ENCODE data around the gene AP2A1.
A peak's percentile ranks its signal among the peaks of the same experiment; 100 is the strongest.

Gene AP2A1

DNA sequence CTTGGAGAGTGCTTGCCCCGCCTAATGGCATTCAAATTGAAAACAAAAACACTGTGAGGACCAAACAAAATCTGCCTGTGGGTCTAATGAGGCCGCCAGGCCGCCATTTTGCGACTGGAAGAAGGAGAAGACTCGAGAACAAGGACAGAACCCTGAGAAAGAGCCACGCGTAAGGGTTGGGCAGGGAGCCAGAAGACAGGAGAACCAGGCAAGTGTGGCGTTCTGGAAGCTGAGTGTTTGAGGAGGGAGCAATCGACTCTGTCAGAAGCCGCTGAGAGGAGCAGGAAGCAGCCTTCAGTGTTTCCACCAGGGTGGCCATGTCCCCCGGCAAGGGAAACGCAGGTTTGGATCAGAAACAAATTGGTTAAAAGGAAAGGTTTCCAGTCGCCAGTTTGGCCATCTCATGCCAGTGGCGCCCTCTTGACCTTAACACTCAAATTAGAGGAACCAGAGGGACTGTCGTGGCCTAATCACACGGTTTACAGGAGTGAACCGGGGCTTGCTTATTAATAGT, 74.0 kb downstream of the AP2A1 start:
- no peak overlapping the region for H3K4me3 ChIP-seq (replicated peaks; ENCODE audit: low read depth, low read length)
- no peak for DNase-seq (ENCODE audit: extremely low read depth, low read depth)
- TF ChIP-seq, protein P1, sequence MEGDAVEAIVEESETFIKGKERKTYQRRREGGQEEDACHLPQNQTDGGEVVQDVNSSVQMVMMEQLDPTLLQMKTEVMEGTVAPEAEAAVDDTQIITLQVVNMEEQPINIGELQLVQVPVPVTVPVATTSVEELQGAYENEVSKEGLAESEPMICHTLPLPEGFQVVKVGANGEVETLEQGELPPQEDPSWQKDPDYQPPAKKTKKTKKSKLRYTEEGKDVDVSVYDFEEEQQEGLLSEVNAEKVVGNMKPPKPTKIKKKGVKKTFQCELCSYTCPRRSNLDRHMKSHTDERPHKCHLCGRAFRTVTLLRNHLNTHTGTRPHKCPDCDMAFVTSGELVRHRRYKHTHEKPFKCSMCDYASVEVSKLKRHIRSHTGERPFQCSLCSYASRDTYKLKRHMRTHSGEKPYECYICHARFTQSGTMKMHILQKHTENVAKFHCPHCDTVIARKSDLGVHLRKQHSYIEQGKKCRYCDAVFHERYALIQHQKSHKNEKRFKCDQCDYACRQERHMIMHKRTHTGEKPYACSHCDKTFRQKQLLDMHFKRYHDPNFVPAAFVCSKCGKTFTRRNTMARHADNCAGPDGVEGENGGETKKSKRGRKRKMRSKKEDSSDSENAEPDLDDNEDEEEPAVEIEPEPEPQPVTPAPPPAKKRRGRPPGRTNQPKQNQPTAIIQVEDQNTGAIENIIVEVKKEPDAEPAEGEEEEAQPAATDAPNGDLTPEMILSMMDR (IDR thresholded peaks at IDR 0.05; ENCODE audit: low read depth, low read length, missing control alignments), result no peak

DNA sequence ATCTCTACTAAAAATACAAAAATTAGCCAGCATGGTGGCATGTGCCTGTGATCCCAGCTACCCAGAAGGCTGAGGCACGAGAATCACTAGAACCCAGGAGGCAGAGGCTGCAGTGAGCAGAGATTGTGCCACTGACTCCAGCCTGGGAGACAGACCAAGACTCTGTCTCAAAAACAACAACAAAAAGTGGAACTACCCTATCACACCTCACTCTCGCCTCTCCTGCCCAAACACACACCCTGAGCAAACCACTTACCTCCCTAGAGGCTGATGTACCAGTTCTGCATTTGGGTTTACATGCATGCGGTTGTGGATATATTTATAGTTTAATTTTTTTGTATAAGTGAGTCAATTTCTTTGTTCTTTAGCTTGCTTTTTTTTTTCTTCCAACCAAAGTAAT, 76.5 kb downstream of the AP2A1 start:
- no peak for DNase-seq (ENCODE audit: extremely low read depth, low read depth)
- no peak overlapping the region for H3K4me3 ChIP-seq (replicated peaks; ENCODE audit: low read depth, low read length)
- TF ChIP-seq, protein P1 (IDR thresholded peaks at IDR 0.05; ENCODE audit: low read depth, low read length, missing control alignments), result no peak

DNA sequence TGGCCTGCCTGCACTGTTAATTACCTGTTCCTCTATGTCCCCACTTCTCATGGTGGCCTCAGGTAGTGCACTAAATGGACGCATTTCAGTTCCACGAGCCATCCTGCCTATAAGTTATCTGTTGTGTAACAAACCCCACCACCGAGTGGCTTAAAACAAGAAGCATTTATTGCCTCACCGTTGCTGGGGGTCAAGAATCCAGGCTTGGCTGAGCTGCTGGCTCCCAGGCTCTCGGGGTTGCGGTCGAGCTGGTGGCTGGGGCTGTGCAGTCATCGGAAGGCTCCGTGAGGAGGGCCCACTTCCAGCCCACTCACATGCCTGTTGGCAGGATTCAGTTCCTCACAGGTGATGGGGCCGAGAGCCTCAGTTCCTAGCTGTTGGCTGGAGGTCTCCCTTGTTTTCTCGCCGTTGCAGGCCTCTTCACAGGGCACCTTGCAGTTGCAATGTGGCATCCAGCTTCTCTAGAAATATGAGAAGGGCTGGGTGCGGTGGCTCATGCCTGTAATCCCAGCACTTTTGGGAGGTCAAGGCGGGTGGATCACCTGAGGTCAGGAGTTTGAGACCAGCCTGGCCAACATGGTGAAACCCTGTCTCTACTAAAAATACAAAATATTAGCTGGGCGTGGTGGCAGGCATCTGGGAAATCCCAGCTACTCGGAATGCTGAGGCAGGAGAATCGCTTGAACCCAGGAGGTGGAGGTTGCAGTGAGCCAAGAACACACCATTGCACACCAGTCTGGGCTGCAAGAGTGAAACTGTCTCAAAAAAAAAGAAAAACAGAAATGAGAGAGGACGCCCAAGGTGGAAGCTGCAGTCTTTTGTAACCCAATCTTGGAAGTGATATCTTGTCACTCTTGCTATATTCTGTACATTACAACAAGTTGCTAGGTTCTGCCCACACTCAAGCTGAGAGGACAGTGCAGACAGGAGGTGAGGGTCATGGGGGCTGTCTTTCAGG, 77.6 kb downstream of the AP2A1 start:
- TF ChIP-seq, protein P1 (IDR thresholded peaks at IDR 0.05; ENCODE audit: low read depth, low read length, missing control alignments), result no peak
- H3K4me3 ChIP-seq (replicated peaks; ENCODE audit: low read depth, low read length), result no peak overlapping the region
- DNase-seq (ENCODE audit: extremely low read depth, low read depth), result no peak

DNA sequence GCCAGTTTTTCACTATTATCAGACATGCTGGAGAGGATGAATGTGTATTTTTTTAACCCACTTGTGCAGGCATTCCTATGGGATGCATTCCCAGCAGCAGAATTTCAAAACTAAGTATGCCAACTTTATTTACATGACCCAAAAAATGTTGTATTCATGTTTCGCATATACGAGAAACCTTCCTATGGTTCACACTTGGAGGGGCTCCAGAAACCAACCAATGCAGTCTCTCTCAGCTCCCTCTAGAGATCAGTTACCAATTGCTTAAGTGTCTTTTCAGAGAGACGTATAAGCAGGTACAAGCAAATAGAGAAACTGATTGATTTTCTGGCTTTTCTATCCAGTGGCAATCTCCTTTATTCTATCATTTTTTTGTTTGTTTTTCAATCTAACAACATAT, 78.6 kb downstream of the AP2A1 start:
- DNase-seq (ENCODE audit: extremely low read depth, low read depth), result no peak
- TF ChIP-seq, protein P1 (IDR thresholded peaks at IDR 0.05; ENCODE audit: low read depth, low read length, missing control alignments), result no peak

DNA sequence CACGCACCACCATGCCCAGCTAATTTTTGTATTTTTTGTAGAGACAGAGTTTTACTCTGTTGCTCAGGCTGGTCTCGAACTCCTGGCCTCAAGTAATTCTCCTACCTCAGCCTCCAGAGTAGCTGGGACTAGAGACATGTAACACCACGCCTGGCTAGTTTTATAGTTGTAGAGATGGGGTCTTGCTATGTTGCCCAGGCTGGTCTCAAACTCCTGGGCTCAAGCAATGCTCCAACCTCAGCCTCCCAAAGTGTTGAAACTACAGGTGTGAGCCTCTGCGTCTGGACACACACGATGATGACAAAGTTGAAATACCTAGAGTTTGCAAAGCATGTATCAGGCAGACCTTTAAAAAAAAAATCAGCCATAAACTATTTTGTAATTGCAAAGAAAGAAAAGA, 79.6 kb downstream of the AP2A1 start:
- DNase-seq (ENCODE audit: extremely low read depth, low read depth), result no peak
- no peak overlapping the region for H3K4me3 ChIP-seq (replicated peaks; ENCODE audit: low read depth, low read length)
- TF ChIP-seq, protein P1 (IDR thresholded peaks at IDR 0.05; ENCODE audit: low read depth, low read length, missing control alignments), result no peak

More for the DNA sequence above, 78.6 kb downstream of the AP2A1 start:
- no peak overlapping the region for H3K4me3 ChIP-seq (replicated peaks; ENCODE audit: low read depth, low read length)

DNA sequence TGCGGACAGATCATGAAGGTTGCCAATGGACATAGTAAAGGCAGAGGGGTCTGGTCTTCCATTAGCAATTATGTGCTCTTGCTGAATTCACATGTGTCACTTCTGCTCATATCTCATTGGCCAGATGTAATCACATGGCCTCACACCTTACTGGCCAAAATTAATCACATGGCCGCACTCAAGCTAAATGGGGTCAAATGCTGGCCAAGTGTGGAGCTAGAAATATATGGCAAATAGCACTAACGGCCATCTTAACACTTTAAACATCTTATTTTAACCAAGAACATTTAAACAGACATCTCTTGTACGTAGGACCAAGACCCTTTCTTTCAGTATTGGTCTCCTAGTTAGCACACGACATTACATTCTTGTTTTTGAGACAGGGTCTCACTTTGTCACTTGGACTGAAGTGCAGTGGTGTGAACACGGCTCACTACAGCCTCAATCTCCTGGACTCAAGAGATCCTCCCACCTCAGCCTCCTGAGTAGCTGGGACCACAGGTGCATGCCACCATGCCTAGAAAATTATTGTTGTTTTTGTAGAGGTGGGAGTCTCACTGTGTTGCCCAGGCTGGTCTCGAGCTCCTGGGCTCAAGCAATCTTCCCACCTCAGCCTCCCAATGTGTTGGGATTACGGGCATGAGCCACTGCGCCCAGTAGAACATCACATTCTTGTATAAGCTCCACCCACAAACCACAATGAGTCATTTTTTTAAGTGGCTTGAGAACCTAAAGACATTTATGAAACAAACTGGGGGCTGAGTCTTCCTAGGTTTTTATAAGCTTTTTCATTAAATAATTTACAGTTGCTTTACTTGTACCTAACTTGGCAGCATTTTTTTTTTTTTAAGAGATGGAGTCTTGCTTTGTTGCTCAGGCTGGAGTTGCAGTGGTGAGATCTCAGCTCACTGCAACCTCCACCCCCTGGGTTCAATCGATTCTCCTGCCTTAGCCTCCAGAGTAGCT, 81.2 kb downstream of the AP2A1 start:
- DNase-seq (ENCODE audit: extremely low read depth, low read depth), result peak; percentile 83
- TF ChIP-seq, protein P1 (IDR thresholded peaks at IDR 0.05; ENCODE audit: low read depth, low read length, missing control alignments), result no peak
- H3K4me3 ChIP-seq (replicated peaks; ENCODE audit: low read depth, low read length), result no peak overlapping the region

All from HFF-Myc (cell line).